ENCODE data around the gene SF1.

SF1 gene

DNA sequence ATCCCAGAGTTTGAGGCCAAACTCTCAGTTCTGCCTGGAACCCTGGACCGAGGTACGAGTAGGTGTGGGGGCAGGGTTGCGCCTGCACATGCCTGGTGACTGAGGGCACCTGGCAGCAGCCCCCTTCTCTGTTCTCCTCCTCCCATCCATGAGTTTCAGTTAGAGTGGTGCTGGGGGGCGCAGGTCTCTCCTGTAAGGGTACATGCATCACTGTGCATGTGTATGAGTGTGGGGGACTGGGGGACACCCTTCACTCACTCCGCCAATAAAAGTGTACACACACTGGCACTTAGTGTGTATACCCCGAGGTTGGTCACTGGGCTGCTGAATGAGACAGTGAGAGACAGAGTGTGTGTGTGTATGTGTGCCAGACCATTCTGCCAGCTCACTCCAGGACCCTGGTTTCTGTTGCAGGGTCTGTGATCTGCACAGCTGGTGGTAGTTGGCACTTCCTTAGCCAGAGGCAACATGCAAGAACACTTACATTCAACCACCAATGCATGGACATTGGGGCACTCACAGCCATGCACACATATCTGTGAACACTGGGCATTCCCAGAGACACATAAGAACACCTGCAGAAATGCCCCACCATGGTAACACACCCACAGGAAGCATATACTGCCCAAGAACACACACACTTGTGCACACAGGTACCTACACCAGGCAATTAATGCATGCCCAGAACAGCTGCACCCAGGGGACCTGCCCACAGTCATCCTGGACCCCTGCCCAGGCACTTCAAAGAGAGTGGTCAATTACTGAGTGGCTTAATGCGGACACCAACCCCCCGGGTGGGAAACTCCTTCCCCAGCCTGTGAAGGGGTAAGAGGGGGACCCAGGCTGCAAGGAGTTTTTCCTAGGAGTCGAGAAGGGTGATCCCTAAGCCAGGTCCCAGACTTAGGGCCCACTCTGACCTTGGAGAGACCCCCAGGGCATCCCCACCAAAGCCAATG is 54.2 kb downstream of the SF1 start:
- DNase-seq, result no peak

DNA sequence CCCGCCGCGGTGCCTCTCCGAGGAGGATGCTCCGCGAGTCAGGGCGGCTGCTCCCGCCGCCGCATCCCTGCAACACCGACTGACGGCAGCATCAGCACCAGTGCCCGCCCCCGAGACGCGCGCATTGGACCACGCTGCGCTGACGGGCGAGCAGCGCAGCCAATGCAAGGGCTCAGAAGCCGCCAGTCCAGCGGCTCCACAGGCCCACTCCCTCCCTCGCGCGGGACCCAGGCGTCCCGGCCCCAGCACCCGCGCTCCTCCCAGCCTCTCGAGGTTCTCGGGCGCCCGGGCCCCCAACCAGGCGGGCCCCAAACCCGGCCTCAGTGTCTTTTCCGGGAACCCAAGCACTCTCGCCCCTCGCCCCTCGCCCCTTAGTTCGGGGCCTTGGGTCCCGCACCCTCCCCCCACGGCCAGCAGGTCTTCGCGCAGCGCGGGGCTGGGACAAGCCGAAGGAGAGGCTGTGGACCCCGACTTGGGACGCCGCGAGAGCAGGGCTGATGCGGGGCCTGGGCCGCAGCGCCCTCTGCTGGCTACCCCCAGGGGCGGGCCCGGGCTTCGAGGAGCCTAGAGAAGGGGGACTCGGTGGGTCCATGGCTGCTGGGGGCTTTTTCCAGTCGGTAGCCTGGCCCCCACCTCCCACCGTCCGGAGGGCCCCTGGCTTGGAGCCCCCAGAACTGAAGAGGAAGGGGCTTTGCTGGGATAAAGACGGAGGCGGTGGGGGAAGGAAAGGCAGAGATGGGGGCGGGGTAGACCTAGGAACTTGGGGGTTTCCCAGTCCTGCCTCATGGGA is 55.0 kb downstream of the SF1 start, which contains the start of gene NRXN2:
Gene NRXN2, minus strand, starts transcription at position 81 of the 790 bp plus-strand sequence. CDS start 9,498 bp downstream, outside the sequence.
- DNase-seq, result peak; percentile 50 to 79 (median 61)

DNA sequence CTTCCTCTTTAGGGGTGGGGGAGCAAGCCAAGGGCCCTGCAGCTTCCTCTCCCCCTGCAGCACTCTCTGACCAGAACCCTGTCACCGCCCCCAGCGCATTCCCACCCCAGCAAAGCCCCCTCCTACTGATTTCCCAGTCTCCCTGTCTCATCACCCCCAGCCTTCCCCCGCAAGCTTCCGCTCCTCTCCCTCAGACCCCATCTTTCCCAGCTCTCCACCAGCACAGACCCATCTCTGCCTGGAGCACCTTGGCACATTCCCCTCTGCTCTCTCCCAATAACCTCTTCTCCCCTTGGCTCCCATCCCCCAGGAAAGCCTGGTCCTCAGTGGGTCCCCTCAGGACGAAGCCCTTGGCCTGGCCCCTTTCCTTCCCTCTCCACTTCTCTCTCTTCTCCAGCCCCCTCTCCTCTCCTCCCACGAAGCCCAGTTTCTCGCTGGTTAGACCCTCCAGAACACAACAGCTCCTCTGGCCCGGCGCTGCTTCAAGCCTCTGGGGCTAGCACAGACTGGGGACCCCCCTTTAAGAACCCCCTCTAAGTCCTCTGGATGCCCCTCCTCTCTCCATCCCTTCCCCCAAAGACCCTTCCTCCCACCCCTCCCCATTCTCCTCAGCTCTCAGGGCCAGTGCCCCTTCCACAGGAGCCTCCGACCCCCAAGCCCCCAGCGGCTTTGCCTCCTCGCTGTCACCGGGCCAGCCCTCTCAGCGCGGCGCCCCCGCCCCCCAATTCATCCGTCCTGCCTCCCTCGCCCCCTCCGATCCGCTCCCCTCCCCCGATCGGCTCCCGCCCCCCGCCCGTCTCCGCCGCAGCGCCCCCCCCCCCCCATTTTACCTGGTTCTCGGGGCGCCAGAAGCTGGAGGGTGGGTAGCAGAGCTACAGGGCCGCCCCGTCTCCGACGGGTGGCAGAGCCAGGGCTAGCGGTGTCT is 55.9 kb downstream of the SF1 start:
- no peak for DNase-seq

DNA sequence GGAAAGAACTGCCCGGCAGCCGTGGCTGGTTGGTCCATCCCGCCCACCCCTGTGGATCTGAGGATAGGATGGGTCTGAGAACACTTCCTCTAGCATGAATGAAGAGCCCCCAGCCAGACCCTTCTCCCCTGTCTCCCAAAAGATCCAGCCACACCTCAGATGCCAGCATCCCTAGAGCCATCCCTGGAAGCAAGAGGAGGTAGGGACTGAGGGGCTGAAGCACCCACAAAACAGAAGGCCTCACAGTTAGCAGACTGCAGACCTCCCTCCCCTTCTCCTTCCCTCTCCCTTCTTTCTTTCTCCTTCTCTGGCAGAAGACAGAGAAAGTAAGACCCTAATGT is 57.0 kb downstream of the SF1 start:
- DNase-seq, result no peak

- DNase-seq, result no peak
Observed at GRCh38 chr11:64720640-64721358, 57.5 kb downstream of the SF1 start.

DNA sequence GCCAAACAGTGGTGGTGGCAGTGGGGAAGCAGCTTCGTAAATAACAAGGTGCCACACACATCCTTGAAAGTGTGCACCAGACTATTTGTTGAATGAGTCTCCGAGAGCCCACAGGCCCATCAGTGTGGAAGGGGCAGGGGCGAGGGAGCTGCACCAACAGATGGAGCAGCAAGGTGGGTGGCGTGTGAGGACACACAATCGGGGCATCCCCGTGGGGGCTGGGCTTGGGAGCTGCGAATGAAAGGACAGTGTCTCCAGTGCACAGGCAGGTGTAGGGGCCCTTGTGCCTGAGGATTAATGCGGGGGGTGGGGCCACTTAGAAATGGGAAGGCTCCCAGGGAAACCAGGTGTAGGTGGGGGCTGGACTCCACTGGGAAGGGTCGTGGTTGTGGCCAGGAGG is 58.2 kb downstream of the SF1 start:
- DNase-seq, result no peak

DNA sequence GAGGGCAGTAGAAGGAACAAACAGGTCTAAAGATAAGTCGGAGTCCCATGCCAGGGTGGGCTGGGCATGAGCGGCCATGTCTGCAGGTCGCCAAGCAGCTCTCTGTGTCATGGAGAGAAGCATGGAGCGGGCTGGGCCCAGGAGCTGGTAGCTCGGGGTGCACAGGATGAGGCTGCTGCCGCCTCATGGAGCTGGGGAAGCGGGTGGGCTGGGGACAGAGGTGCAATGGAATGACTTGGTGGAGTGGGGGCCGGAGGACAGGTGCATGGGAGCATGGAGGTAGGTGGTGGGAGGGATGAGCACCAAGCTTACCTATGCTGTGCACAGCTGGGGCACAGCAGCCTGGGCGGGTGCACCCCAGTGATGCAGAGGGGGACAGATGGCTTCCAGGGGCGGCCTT is 58.9 kb downstream of the SF1 start:
- DNase-seq, result no peak

DNA sequence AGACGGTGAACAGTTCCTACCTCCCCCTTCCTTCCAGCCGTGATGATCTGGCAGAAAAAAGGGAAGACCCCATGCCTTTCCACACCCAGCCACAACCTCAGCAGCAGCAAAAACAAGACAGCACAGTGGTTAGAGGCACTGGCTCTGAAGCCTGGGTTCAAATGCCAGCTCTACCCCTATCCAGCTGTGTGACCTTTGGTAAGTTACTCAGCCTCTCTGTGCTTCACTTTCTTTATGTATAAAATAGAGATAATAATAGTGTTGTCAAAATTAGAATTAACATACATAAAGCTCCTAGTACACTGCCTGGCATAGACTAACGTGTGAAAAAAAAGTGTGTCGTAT is 59.6 kb downstream of the SF1 start:
- no peak for DNase-seq

GRCh38 chr11:64718084-64718779 is 60.1 kb downstream of the SF1 start:
- DNase-seq, result no peak

- no peak for DNase-seq
Observed at GRCh38 chr11:64717268-64717578, 61.1 kb downstream of the SF1 start.

- DNase-seq, result no peak
Observed at GRCh38 chr11:64716473-64717267, 61.7 kb downstream of the SF1 start.

DNA sequence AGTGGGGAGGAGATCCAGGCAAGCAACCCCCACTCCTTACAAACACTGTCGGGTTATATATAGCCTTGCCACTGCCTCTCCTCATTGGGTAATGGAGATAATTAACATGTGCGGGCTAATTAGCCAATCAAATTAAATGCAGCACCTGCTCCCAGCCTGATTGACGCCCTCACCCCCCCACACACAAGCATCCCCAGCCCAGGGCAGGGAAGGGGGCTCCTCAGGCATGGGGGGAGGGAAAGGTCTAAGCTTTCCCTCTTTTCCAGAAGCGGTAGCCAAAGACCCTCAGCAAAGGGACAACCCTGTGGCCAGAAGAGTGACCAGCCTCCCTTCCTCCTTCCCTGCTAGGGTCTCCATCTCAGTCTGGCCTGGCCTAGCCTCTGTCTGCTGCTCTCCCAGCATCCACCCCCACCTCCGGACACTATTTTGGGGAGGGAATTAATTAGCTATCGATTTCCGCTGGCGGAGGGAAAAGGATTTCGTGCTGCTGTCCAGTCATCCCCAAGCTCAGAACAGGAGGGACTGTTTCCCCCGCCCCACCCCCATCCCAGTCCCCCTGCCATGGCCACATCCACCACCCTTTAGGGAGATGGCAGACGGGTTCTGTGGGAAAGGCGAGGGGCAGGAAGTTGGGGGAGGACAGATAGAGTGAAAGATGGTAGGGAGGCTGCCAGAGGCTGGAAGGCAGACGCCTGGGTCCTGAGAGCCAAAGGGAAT is 62.4 kb downstream of the SF1 start:
- DNase-seq, result no peak

DNA sequence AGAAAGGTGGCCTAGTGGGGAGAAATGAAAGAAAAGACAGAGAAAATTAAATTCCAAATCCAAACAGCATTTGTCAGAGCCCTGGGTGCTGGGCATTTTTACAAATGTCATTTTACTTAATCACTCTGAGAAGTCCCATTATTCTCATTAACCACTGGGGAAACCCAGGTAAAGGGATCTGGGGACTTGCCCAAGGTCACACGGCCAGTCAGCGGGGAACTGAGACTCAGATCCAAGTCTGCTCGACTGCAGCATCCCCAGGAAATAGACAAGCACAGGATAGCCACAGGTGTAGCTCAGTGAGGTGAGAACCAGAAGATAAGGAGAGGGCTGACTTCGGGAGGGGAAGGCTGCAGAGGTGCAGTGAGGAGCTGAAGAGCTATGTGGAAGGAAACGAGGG is 63.2 kb downstream of the SF1 start:
- DNase-seq, result no peak

- DNase-seq, result no peak
Observed at GRCh38 chr11:64714666-64715065, 63.7 kb downstream of the SF1 start.

Measured in activated naive CD4-positive, alpha-beta T cell (primary cell).